HepG2 (cell line): ENCODE results near the gene KRTAP12-4. TPM values are rescaled to one million over a fixed set of nuclear protein-coding genes. Genes with fewer than 3 reads are reported as not detected.

Experiments used
- ARNT ChIP-seq: fragments of 450-650 bp; IDR thresholded peaks from 2 replicates; pipeline ENCODE4 v1.6.1; 2017
- ETV6 ChIP-seq: sonication (generic); formaldehyde crosslinking; conservative IDR thresholded peaks from 2 replicates; pipeline ENCODE4 v1.4.0; 2020; ENCODE audit warnings: missing genetic modification reagents
- FOXP1 ChIP-seq, 2 experiments: fragments of 450-650 bp in 1 of 2; IDR thresholded peaks; 2 replicates each; pipeline ENCODE4 v1.6.1; 2017 to 2018; ENCODE audit warnings: antibody characterized with exemption in 1 of 2
- HMG20A ChIP-seq: IDR thresholded peaks from 2 replicates; pipeline ENCODE4 v1.6.1; 2016; ENCODE audit warnings: borderline replicate concordance
- MAFG ChIP-seq: sonication (generic); formaldehyde crosslinking; IDR thresholded peaks from 2 replicates; pipeline ENCODE4 v1.5.1; 2020; ENCODE audit warnings: mild to moderate bottlenecking, missing genetic modification reagents
- NCOR1 ChIP-seq: fragments of 200-600 bp; sonication (generic); IDR thresholded peaks from 2 replicates; pipeline ENCODE4 v1.7.0; 2017; ENCODE audit warnings: antibody characterized with exemption, low read length, borderline replicate concordance
- NFYB ChIP-seq: sonication (generic); formaldehyde crosslinking; IDR thresholded peaks from 2 replicates; pipeline ENCODE4 v1.4.0; 2020; ENCODE audit warnings: missing genetic modification reagents
- NPAS2 ChIP-seq: sonication (generic); formaldehyde crosslinking; IDR thresholded peaks from 2 replicates; pipeline ENCODE4 v1.8.0; 2022; ENCODE audit warnings: mild to moderate bottlenecking, missing genetic modification reagents, borderline replicate concordance
- RBM39 ChIP-seq: fragments of 200-400 bp; formaldehyde crosslinking; IDR thresholded peaks from one replicate; pipeline ENCODE4 v1.6.1; 2018; ENCODE audit warnings: antibody characterized with exemption, mild to moderate bottlenecking, low read depth, low read length; ENCODE audit not compliant: poor library complexity, severe bottlenecking
- RCOR2 ChIP-seq: IDR thresholded peaks from 2 replicates; pipeline ENCODE4 v1.6.1; 2016; ENCODE audit warnings: missing biosample characterization, missing genetic modification reagents
- SALL1 ChIP-seq: sonication (generic); formaldehyde crosslinking; IDR thresholded peaks from 2 replicates; pipeline ENCODE4 v1.8.0; 2022; ENCODE audit warnings: mild to moderate bottlenecking, missing genetic modification reagents
- SALL2 ChIP-seq: sonication (generic); formaldehyde crosslinking; IDR thresholded peaks from 2 replicates; pipeline ENCODE4 v1.8.1; 2023; ENCODE audit warnings: mild to moderate bottlenecking, missing genetic modification reagents, inconsistent platforms
- SP140L ChIP-seq: sonication (generic); formaldehyde crosslinking; IDR thresholded peaks from 2 replicates; pipeline ENCODE4 v1.4.0; 2020; ENCODE audit warnings: missing genetic modification reagents, borderline replicate concordance
- SP4 ChIP-seq: sonication (generic); formaldehyde crosslinking; IDR thresholded peaks from 2 replicates; pipeline ENCODE4 v1.8.1; 2023; ENCODE audit warnings: mild to moderate bottlenecking, missing genetic modification reagents
- ZBED4 ChIP-seq: sonication (generic); formaldehyde crosslinking; IDR thresholded peaks from 2 replicates; pipeline ENCODE4 v1.4.0; 2020; ENCODE audit warnings: missing genetic modification reagents, borderline replicate concordance
- ZBTB21 ChIP-seq: sonication (generic); formaldehyde crosslinking; IDR thresholded peaks from 2 replicates; pipeline ENCODE4 v1.4.0; 2020; ENCODE audit warnings: missing genetic modification reagents
- ZKSCAN5 ChIP-seq: sonication (generic); formaldehyde crosslinking; IDR thresholded peaks from 2 replicates; pipeline ENCODE4 v1.5.1; 2020; ENCODE audit warnings: mild to moderate bottlenecking, missing genetic modification reagents
- ZMYM3 ChIP-seq: sonication (generic); formaldehyde crosslinking; IDR thresholded peaks from 2 replicates; pipeline ENCODE4 v1.5.1; 2020; ENCODE audit warnings: mild to moderate bottlenecking, missing genetic modification reagents
- ZNF207 ChIP-seq: fragments of 450-650 bp; IDR thresholded peaks from 2 replicates; pipeline ENCODE4 v1.6.1; 2016; ENCODE audit warnings: antibody characterized with exemption, borderline replicate concordance
- ZNF317 ChIP-seq: sonication (generic); formaldehyde crosslinking; IDR thresholded peaks from 2 replicates; pipeline ENCODE4 v1.5.0; 2020; ENCODE audit warnings: mild to moderate bottlenecking, missing genetic modification reagents
- ZNF335 ChIP-seq: sonication (generic); formaldehyde crosslinking; IDR thresholded peaks from 2 replicates; pipeline ENCODE4 v1.4.0; 2020; ENCODE audit warnings: missing genetic modification reagents
- ZNF567 ChIP-seq: sonication (generic); formaldehyde crosslinking; IDR thresholded peaks from 2 replicates; pipeline ENCODE4 v1.8.1; 2023; ENCODE audit warnings: mild to moderate bottlenecking, missing genetic modification reagents, borderline replicate concordance
- ZNF672 ChIP-seq: sonication (generic); formaldehyde crosslinking; IDR thresholded peaks from 2 replicates; pipeline ENCODE4 v1.8.1; 2022; ENCODE audit warnings: missing genetic modification reagents
- ZNF737 ChIP-seq: sonication (generic); formaldehyde crosslinking; IDR thresholded peaks from 2 replicates; pipeline ENCODE4 v1.5.0; 2020; ENCODE audit warnings: missing genetic modification reagents, mild to moderate bottlenecking, borderline replicate concordance
- ZNF839 ChIP-seq: sonication (generic); formaldehyde crosslinking; IDR thresholded peaks from 2 replicates; pipeline ENCODE4 v1.4.0; 2020; ENCODE audit warnings: missing genetic modification reagents, mild to moderate bottlenecking, borderline replicate concordance
- polyA plus RNA-seq, 8 experiments: library from polyadenylated mRNA; depleted of rRNA in 3 of 8; stranded (reverse) in 7 of 8; unstranded in 1 of 8; fragments of >200 nt; fragmentation: Illumina TruSeq in 4 of 8; extraction: Trizol in 4 of 8; gene quantifications; 2 replicates each; pipeline versions ENCODE4 v1.2.1 to v1.2.3, GENCODE V29; 2011 to 2016; ENCODE audit warnings: low read depth in 4 of 8, missing spikeins in 1 of 8, mixed read lengths in 1 of 8; ENCODE audit not compliant: insufficient read depth in 1 of 8
- total RNA-seq, 5 experiments: library from RNA; depleted of rRNA; stranded (reverse); fragments of >200 nt; fragmentation: Illumina TruSeq; extraction: Trizol; gene quantifications; 2 replicates each; pipeline ENCODE4 v1.2.3, GENCODE V29; 2016; ENCODE audit warnings: low read depth in 1 of 5
- TF ChIP-seq, protein P1 (sequence below): sonication (generic); formaldehyde crosslinking; IDR thresholded peaks from 2 replicates; pipeline ENCODE4 v1.8.1; 2023; ENCODE audit warnings: mild to moderate bottlenecking, inconsistent platforms, moderate library complexity, missing genetic modification reagents, borderline replicate concordance

The KRTAP12-4 gene
- total and polyA plus RNA-seq, 2 of the 13 experiments (the other 11 are each of a cell fraction or from before 2014, with no cell fraction given), result not detected

DNA sequence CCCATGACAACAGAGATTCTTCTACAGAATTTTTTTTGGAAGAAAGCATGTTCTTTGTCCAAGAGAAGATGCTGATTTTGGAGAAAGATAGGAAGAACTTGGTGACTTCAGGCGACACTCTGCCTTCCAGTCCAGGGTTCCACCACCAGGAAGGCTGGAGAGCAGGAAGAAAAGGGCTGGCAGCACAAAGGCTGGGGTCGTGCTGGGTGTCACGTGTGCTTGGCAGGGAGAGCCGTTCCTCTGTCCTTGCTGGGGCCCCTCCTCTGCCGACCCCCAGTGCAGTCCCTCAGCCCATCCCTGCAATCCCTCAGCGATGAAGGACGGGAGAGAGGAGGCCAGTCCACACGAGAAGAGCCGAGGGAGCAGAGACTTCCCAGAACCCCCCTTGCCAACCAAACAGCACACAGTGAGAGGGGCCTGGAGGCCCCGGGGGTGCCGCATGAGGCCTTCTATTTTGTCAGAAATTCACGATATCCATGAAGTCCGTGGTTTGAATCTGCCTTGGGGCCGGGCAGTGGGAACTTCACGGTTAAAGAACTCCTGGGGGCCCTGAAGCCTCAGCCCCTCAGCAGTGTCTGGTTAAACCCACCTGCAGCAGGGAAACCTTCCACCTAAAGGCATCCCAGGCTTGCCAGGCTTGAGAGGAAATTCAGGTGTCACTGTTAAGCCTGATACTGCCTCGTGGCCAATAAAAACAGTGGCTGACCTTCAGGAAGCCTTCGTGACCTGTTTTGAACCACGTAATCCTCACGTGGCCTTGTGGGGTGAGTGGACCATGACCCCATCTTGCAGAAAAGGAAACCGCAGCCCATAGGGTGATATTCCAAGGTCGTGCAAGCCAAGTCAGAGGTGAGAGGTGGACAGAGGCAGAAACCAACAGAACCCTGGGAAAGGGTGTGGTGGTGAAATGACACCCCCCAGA, 45.9 kb upstream of the KRTAP12-4 start (continued):
- no peak for TF ChIP-seq ETV6 (CRISPR knock-in tag)
- peak; percentile 96 for TF ChIP-seq SALL1 (CRISPR knock-in tag)
- no peak for TF ChIP-seq RCOR2 (CRISPR knock-in tag)
- no peak for TF ChIP-seq FOXP1 (IDR thresholded peaks at IDR 0.05)
- TF ChIP-seq FOXP1 (CRISPR knock-in tag; IDR thresholded peaks at IDR 0.05), result peak; percentile 60
- no peak for TF ChIP-seq ZBED4
- 0 out of 2 replicates have a peak, but pooled peaks have one; percentile 35 for TF ChIP-seq NCOR1
- TF ChIP-seq ZNF672 (CRISPR knock-in tag), result no peak
- no peak for TF ChIP-seq ZKSCAN5 (CRISPR knock-in tag)
- TF ChIP-seq MAFG (CRISPR knock-in tag), result no peak
- TF ChIP-seq ZNF335 (CRISPR knock-in tag), result no peak
- TF ChIP-seq ZNF207, result no peak
- no peak for TF ChIP-seq NFYB (CRISPR knock-in tag)
- TF ChIP-seq ZNF839 (CRISPR knock-in tag), result no peak
- TF ChIP-seq SP140L (CRISPR knock-in tag), result no peak
- TF ChIP-seq ZNF567 (CRISPR knock-in tag), result no peak
- no peak for TF ChIP-seq SP4
- TF ChIP-seq NPAS2 (CRISPR knock-in tag), result no peak
- TF ChIP-seq, protein P1, sequence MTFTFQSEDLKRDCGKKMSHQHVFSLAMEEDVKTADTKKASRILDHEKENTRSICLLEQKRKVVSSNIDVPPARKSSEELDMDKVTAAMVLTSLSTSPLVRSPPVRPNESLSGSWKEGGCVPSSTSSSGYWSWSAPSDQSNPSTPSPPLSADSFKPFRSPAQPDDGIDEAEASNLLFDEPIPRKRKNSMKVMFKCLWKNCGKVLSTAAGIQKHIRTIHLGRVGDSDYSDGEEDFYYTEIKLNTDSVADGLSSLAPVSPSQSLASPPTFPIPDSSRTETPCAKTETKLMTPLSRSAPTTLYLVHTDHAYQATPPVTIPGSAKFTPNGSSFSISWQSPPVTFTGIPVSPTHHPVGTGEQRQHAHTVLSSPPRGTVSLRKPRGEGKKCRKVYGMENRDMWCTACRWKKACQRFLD (CRISPR knock-in tag), result no peak
- TF ChIP-seq RBM39, result no peak
- peak; percentile 65; the same call in 1 of the 2 replicates for TF ChIP-seq HMG20A (CRISPR knock-in tag)
- no peak for TF ChIP-seq ARNT
- no peak for TF ChIP-seq ZNF737 (CRISPR knock-in tag)
- TF ChIP-seq SALL2, result no peak
- TF ChIP-seq ZBTB21 (CRISPR knock-in tag), result no peak
- TF ChIP-seq ZMYM3 (CRISPR knock-in tag), result peak; percentile 72; the same call in 1 of the 2 replicates
- no peak for TF ChIP-seq ZNF317 (CRISPR knock-in tag)
